NT2/D1 (cell line): ENCODE data around the gene PDE6B.

Experiments used
- YY1 ChIP-seq: IDR thresholded peaks from 2 replicates; pipeline ENCODE4 v1.6.1; 2011; ENCODE audit not compliant: insufficient read length, insufficient read depth
- ZNF274 ChIP-seq: IDR thresholded peaks from 2 replicates; pipeline ENCODE4 v1.6.1; 2011; ENCODE audit warnings: mild to moderate bottlenecking, low read depth, low read length

GRCh38 chr4:656436-657337, 31.3 kb downstream of the PDE6B start:
- TF ChIP-seq YY1: no peak
- TF ChIP-seq ZNF274: no peak
